Endothelial cell of umbilical vein (primary cell): ENCODE data around the gene PKP4.

Experiments
- EZH2 ChIP-seq: IDR thresholded peaks from 2 replicates; pipeline ENCODE4 v1.6.1; 2012; ENCODE audit warnings: borderline replicate concordance, low read depth, mild to moderate bottlenecking, moderate library complexity, low read length, inconsistent platforms; ENCODE audit not compliant: severe bottlenecking
- FOS ChIP-seq: IDR thresholded peaks from 2 replicates; pipeline ENCODE4 v1.6.1; 2011; ENCODE audit warnings: mild to moderate bottlenecking, low read length, moderate library complexity, borderline replicate concordance; ENCODE audit not compliant: insufficient read depth
- JUN ChIP-seq: IDR thresholded peaks from 2 replicates; pipeline ENCODE4 v1.6.1; 2011; ENCODE audit warnings: borderline replicate concordance, low read depth; ENCODE audit not compliant: insufficient read length, insufficient read depth
- MYC ChIP-seq: IDR thresholded peaks from one replicate; pipeline ENCODE4 v1.6.1; 2011; ENCODE audit warnings: mild to moderate bottlenecking, low read depth, low read length
- POLR2A ChIP-seq: IDR thresholded peaks from 2 replicates; pipeline ENCODE4 v1.6.1; 2012; ENCODE audit warnings: low read depth, mild to moderate bottlenecking, control low read depth, low read length
- POLR2AphosphoS5 ChIP-seq: IDR thresholded peaks from 2 replicates; pipeline ENCODE4 v1.6.1; 2012; ENCODE audit warnings: low read depth, mild to moderate bottlenecking, control low read depth, low read length, moderate library complexity; ENCODE audit not compliant: insufficient read depth
- TF ChIP-seq, protein P1 (sequence below), 2 donors: IDR thresholded peaks; 1 replicate in 1 of 2; 2 replicates in 1 of 2; pipeline ENCODE4 v1.5.1; 2011; ENCODE audit warnings: low read length in 2 of 2, mild to moderate bottlenecking in 2 of 2, moderate library complexity in 2 of 2, control low read depth in 1 of 2, inconsistent platforms in 1 of 2, low read depth in 1 of 2; ENCODE audit not compliant: insufficient read depth in 1 of 2; ENCODE audit errors: extremely low read depth in 1 of 2
- TF ChIP-seq, protein P2 (sequence below): IDR thresholded peaks from 2 replicates; pipeline ENCODE4 v1.6.1; 2011; ENCODE audit not compliant: insufficient read depth, insufficient read length

- TF ChIP-seq EZH2 (no peak), FOS (no peak), MYC (no peak), POLR2A (no peak), POLR2AphosphoS5 (no peak), JUN (no peak)
- TF ChIP-seq, protein P1, sequence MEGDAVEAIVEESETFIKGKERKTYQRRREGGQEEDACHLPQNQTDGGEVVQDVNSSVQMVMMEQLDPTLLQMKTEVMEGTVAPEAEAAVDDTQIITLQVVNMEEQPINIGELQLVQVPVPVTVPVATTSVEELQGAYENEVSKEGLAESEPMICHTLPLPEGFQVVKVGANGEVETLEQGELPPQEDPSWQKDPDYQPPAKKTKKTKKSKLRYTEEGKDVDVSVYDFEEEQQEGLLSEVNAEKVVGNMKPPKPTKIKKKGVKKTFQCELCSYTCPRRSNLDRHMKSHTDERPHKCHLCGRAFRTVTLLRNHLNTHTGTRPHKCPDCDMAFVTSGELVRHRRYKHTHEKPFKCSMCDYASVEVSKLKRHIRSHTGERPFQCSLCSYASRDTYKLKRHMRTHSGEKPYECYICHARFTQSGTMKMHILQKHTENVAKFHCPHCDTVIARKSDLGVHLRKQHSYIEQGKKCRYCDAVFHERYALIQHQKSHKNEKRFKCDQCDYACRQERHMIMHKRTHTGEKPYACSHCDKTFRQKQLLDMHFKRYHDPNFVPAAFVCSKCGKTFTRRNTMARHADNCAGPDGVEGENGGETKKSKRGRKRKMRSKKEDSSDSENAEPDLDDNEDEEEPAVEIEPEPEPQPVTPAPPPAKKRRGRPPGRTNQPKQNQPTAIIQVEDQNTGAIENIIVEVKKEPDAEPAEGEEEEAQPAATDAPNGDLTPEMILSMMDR (IDR thresholded peaks at IDR 0.05; ENCODE audit: extremely low read depth in 1 of 2, insufficient read depth in 1 of 2, low read depth in 1 of 2, low read length in 2 of 2), result no peak
- TF ChIP-seq, protein P2, sequence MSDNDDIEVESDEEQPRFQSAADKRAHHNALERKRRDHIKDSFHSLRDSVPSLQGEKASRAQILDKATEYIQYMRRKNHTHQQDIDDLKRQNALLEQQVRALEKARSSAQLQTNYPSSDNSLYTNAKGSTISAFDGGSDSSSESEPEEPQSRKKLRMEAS, result no peak
These were observed 34.3 kb downstream of the PKP4 start for GRCh38 chr2:158491072-158491471.
